ENCODE data around the gene ACOXL.

Gene ACOXL

DNA sequence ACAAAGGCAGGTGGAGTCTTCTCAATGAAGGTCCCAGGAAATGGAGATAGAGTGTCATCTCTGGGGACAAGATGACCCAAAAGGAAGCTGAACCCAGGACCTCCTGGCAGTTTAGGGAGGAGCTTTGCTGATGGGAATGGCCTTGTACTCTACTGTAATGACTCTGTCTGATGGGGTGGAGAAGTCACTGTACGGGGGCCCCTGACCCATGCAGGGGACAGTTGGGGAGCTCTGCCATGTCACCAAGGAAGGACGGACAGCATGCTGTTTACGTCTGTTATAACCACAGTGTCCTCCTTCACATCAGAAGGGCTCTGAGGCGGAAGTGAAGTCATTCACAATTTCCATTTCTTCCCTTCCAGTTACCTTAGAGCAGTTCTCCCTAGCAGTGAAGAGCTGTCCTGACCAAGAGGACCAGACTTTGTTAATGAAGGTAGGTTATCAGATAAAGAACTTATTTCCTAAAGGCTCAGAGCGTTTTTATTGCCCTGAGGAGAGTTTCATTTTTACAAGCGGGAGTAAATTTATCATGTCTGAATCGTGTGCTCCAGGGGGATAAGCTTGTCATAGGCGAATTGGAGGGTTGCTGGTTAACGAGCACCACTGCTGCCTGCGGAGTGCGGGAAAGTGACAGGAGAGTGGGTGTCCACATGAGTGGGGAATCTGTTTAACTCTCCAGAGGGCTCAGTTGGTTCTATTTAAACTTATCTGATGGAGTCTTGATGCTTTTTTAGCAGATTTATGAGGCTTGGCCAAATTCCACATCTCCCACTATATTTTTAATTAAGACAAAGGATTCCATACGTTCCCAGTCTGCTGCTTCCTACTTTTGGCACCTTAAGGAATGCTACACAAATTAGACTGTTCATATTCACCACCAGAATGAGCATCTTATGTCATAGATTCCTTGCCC is 316.7 kb downstream of the ACOXL start:
- DNase-seq (ENCODE audit: insufficient read length, low spot score), result no peak
- no peak for FAIRE-seq

DNA sequence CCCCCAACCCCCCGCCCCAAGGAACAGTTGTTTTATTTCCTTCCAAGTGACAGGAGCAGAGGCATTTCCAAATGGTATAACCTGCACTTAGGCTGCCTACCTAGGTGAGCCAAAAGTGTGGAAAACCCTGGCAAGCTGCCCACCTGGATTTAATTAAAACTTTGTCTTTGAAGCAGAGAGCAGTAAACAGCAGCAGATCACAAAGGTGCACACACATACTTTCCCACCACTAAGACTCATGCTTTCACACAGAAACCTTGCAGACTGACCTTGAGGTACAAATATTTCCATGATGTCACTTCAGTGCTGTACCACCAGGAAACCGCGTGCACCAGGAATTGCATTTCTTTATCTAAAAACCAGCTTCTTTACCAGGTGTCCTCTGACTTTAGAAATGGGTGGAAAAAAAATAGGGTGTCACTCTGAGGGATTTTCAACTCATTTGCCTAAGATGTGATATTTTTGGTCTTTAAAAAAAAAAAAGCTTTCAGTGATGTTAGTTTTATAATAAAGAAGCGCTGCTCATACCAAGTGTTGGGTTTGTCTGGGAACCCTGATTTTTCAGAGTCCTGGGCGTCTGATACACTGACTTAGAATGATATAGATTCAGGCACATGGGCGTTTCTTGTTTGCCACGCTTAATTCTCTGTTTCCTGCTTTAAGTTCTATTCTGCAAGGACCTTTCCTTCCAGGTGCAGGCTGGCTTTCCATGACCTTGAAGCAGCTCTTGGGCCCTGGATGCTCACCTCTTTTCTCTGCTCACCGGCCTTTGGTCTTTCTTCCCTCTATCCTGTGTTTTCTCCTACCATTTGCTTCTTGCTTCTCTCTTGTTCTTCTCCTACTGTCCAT is 317.6 kb downstream of the ACOXL start:
- FAIRE-seq (no peak), DNase-seq (ENCODE audit: insufficient read length, low spot score) (no peak)

DNA sequence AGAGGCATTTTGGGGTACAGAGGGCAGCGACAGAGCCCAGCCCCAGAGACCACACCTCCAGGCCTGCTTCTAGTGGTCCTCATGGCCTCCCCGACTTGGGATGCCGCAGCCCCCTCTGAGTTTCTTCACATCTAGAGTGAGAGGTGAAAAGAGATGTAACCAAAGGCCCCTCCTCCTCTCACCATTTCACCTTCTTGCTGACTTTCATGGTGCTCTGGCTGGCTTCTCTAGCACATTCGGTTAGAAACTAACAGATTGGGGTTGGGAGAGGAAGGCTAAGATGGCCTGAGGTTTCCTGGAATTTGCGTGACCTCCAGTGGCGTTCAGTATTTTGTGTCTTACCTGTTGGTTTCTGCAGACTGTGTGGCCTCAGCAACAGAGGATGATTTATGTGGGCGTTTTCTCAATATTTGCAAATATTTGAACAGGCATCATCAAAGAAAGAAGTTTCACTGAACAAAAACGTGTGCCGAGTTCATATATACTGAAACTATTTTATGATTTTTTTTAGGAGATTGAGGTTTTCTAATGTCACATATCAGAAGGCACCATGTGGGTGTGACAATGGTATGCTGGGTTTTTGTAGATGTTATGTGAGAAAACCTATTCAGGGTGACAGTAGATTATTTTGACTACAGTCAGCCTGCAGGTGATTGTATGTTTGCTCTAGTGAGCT is 318.5 kb downstream of the ACOXL start:
- no peak for FAIRE-seq

DNA sequence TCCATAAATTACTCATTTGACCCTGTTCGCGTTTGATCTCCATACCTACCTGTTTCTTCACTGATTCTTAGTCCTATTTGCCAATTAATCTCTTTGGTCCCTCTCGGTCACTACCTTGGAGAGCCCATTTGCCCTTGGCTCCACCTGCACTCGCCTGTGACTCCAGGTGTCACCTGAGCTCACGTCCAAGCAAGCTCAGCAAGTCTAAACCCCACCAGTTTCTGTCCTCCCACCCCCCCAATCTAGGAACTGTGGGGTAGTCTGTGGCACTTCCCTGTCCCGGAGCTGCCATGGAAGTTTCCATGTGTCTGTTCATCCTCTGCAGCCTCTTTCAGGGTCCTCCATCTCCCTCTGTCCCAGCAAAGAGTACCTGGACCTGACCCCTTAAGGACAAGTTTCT is 320.2 kb downstream of the ACOXL start:
- DNase-seq (ENCODE audit: insufficient read length, low spot score) (no peak), FAIRE-seq (no peak)

More for the DNA sequence above, 318.5 kb downstream of the ACOXL start:
- DNase-seq (ENCODE audit: insufficient read length, low spot score), result no peak

DNA sequence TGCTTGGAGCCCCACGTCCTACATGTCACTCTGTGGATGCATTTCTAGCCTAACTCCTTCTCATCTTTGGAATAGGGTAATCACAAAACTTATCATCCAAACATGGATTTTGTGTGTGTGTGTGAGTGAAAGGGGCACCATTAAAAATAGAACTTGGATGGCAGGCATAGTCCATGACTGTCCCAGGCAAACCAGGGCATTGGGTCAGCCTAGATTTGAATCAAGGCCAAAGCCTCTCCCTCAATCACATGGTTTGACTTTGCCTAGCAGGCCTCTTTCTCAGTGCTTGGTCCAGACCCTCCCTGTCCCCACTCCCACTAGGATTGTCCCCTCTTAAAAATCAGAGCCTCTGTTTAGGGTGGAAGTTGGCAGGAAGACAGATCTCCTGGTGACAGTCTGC is 320.9 kb downstream of the ACOXL start:
- no peak for DNase-seq (ENCODE audit: insufficient read length, low spot score)
- FAIRE-seq, result no peak

DNA sequence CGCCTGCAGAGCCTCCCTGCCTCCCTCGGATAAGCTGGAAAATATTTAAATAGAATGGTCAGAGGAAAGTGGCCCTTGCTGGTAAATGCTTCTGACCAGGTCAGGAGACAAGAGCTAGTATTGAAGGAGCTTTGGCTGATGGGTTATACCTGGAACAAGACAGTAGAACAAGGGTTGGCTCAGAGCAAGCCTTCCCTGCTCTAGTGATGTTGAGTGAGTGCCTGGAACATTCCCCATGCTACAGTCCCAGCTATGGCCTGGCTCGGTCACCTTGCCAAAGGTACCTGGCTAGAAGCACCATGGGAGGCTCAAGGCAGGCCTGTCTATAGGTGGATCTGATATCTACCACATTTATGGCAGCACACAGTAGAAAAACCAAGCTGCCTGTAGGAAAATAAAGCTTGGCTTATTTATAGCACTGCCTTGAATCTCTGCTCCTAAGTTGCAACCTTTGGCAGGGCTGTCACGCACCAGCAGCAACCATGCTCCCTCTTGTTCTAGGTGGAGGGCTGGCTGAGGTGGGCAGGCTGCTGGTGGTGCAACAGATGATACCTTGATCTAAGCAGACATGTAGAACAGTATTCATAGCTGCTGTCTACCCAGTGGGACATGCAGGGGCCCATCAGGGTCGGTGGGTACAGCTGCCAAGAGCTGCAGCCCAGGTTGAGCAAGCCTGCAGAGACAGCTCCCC is 321.6 kb downstream of the ACOXL start:
- FAIRE-seq (no peak), DNase-seq (ENCODE audit: insufficient read length, low spot score) (no peak)

DNA sequence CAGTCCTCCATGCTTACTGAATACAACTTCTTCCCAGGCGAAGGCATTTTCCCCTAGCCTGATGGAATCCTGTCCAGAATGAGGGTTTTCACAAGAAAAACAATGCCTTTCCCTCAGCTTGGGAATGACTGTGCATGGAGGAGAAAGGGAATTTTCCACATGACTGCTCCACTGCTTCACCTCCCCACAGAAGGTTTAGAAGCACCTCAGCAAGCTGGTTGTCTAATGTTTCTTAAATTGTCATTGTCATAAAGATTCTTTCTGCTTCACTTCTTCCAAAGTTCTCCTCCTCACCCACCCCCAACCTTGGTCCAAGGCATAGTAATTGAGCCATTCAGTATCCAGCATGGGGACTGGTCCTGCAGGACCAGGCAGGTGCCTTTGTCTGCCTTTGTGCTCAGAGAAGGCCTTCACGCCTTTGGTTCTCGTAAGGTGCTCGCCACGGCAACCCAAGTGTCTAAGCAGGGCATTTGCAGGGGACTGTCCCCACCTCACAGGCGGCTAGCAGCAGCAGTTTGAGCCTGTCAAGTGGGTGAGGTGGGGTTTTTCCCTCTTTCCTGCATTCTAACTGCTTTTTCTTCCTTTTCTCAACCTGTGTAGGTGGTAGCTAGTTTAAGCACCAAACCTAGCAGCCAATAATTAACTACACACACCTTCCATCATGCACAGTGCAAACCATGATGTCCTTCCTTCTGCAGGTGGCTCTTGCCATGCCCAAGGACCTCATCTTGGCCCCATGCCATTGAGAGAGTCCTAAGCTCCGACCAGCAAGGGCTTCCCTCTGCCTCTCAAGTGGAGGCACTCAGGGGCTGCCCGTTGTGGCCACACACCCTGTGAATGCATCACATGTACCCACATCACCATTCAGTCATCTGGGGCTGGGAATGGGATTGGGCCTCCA is 322.7 kb downstream of the ACOXL start:
- FAIRE-seq, result no peak
- DNase-seq (ENCODE audit: insufficient read length, low spot score), result no peak

DNA sequence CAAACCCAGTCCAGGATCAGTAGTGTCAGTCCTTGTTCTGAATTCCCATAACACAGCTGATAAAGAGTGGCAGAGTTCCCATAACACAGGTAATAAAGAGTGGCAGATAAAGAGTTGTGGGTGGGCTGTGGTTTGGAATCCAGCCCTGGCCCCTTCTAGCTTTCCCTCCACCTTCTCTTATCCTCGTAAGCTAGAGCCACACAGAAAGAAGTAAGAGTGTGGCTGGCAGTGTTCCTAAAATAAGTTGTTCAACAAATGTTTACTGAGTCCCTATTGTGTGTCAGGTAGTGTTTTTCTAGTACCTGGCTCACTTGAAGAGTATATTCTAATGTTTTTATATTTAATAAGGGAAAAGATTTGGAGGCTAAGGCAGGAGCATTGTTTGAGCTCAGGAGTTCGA is 323.4 kb downstream of the ACOXL start:
- DNase-seq (ENCODE audit: insufficient read length, low spot score) (no peak), FAIRE-seq (no peak)

DNA sequence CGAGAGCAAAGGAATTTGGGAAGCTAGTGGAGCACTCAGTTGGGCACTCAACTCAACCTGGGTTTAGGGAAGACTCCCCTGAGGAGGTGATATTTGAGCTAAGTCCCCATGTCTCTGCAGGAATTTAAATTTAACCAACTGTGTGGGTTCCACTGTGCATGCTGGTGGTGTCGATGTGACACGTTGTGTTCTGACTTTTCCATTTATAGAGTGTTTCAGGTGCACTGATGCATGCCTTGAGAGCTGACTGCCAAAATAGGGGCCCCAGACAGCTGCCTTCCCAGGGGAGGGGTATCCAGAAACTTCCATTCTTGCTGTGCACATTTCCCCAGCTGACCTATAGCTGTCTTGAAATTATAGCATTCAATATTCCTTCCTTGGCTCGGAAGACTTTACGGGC is 324.7 kb downstream of the ACOXL start:
- FAIRE-seq (no peak), DNase-seq (ENCODE audit: insufficient read length, low spot score) (no peak)

DNA sequence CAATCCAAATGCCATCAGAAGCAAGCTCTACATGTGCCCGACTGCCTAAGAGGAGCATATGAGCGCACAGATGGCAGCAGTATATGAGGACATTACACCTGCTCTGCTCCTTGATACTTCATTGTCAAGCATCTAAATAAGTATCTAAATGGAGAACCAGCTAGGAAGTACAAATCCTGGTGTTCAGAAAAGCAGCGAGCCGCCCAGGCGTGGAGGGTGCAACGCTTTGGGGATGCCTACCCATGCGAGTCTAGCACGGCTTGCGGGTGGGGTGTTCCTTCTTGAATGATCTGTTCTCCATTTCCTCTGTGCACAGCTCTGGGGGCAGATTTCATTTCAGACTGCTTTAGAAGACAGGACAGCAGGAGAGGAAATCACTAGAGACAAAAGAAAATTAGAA is 325.3 kb downstream of the ACOXL start:
- FAIRE-seq (no peak), DNase-seq (ENCODE audit: insufficient read length, low spot score) (no peak)

DNA sequence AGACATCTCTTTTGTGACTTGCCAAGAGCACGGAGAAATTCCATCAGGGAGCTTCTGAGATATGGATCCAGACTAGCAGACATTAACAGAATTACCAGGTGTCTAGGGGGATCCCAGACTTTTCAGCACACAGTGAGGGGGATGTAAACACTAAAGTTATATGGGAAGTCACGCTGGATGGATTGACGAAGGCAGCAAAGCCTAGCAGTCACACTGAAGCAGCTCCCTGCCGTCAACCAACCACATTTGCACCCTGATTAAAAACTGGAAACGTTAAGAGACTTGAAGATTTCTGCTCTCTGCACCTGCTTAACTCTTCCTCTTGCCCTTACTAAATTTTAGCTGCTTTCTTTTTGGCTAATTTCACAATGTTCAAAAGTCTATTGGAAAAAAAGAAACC is 325.9 kb downstream of the ACOXL start:
- FAIRE-seq (no peak), DNase-seq (ENCODE audit: insufficient read length, low spot score) (no peak)

DNA sequence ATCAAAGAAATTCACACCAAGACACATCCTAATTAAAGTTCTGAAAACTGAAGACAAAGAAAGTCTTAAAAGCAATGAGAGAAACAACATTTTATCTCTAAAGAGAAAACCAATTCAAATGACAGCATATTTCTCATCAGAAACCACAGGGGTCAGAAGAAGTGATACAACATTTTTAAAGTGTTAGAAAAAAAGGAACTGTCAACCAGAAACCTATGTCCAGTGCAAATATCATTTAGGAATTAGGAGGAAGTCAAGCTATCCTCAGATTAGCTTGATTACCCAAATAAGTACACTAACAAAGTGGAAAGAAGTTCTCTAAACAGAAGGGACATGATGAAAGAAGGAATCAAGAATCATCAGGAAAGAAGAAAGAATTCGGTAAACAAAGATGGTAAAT is 328.8 kb downstream of the ACOXL start:
- FAIRE-seq, result no peak
- DNase-seq (ENCODE audit: insufficient read length, low spot score), result no peak

DNA sequence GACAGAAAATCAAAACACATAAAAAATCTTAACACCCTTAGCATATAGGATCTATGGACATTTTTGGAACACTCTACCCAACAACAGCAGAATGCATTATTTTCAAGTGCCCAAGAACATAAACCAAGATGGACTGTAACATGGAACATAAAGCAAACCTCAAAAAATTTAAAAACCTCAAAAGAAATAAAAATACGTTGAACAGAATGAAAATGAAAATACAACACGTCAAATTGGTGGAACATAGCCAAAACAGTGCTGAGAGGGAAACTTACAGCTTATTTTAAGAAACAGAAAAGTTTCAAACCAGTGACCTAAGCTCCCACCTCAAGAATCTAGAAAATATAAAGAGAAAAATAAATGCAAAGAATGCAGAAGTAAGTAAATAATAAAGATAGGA is 330.0 kb downstream of the ACOXL start:
- FAIRE-seq, result no peak
- DNase-seq (ENCODE audit: insufficient read length, low spot score), result no peak

DNA sequence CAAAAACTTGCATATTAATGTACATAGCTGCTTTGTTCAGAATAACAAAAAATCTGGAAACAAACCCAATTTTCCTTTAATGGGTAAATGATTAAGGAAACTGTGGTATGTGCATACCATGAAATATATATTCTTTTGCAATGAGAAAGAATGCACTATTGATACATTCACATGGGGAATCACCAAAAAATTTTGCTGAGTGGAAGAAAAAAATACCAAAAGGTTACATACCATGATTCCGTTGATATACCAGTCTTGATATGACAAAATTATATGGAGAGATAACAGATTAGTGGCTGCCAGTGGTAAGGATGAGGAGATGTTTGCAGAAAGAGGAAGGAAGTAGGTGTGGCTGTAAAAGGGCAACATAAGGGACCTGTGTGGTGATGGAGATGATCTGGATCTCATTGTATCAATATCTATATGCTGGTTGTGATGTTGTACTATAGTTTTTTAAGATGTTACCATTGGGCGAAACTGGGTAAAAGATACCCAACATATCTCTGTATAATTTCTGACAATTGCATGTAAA is 333.8 kb downstream of the ACOXL start:
- DNase-seq (ENCODE audit: insufficient read length, low spot score) (no peak), FAIRE-seq (no peak)

DNA sequence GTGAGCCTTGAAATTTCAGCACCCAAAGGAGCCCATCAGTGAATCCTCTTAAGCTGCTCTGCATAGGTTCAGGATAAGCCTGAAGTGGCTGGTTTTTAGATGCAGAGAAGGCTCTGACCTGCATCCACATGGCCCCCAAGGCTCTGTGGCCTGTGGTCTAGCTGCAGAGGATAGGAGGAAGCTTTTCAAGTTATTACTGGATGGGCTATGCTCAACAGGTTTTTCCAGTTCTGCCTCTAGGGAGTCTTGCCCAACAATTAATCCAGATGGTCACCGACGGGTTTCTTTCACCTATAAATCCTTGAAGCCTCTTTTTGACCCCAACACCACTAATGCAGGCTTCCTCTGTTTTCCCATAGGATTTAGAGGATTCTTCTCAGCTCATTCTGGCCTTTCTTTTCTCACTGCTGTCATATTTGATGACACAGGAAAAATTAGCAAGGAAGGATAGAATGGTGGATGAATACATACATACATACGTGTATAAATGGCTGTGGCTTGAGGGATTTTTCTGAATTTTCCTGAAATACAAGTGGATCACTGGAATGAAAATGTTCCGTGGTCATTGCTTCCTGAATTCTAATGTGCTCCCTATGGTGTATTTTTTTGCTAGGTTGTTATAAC is 336.2 kb downstream of the ACOXL start:
- DNase-seq (ENCODE audit: insufficient read length, low spot score) (no peak), FAIRE-seq (no peak)

DNA sequence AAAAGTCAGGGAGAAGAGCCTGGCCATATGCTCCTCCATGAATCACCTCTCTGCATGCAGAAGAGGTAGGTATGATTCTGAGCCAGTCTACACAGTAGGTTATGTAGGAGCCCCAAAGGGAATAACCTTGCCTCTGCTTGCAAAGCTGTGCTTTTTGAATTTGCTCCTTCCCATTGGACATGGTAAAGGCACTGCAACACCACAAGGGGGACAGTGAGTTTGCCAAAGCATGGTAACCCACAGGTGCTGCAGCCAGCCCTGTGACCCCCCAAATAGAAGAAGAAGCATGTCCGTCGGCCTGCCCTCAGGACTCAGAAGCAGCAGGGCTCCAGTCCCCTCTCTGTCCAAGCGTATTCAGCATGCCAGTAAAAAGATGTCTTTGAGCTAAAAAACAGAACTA is 337.3 kb downstream of the ACOXL start:
- FAIRE-seq (no peak), DNase-seq (ENCODE audit: insufficient read length, low spot score) (no peak)

DNA sequence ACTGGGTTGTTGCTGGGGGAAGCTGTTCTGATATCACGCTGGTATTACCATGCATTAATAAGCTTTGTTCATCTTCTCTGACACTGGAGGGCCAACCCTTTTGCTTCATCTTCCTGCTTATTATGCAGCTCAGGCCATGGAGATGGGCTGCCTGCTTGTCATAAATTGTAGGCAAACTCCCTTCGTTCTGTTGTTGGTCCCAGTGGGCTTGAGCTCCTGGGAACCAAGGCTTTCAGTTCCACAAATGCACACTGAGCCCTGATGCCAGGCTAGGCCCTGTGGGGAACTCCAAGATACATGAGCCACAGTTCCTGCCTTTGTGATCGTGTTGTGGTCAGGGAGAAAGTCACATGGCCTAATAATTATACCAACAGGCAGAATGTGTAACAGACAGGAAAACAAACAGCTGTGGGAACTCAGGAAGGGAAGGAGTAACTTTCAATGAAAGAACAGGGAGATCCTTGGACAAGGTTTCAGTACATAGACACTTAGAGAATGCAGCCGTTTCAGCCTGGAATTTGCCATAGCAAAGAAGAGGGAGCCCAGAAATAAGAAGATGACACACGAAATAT is 339.3 kb downstream of the ACOXL start:
- no peak for FAIRE-seq
- peak; percentile 45 for DNase-seq (ENCODE audit: insufficient read length, low spot score)

DNA sequence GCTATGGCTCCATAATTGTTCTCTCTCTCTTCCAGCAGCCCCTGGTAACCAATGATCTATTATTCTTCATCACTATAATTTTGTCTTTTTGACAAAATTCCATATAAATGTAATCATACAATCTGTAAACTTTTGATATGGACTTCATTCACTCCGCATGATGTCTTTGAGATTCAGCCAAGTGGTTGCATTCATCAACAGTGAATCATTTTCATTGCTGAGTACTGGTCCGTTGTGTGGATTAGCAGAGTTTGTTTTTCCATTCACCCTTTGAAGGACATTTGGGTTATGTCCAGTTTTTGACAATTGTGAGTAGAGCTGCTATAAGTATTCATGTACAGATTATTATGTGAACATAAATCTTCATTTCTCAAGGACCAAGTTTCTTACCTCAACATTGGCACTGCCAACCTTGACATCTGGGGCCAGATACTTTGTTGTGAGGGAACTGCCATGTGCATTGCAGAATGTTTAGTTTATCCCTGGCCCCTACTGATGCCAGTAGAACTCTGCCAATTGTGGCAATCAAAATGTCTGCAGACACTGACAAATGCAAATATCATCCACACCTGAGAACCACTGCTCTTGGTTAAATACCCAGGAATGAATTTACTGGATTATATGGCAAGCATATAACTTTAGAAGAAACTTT is 340.0 kb downstream of the ACOXL start:
- peak; percentile 33 for DNase-seq (ENCODE audit: insufficient read length, low spot score)
- FAIRE-seq, result no peak
